Left renal pelvis (tissue), 4 donors: ENCODE data around the gene CRAT. TPM values are rescaled to one million over a fixed set of nuclear protein-coding genes. Genes with fewer than 3 reads are reported as not detected.
A peak's percentile ranks its signal among the peaks of the same experiment; 100 is the strongest.
"Not testable (repeated sequence)": the region's sequence is repeated elsewhere in the genome, so short reads cannot be mapped to it uniquely, and the experiment has no call there.

Experiments used
- DNase-seq, 4 donors: peaks; one replicate each; pipeline ENCODE4 v3.0.0-alpha.2; 2013; ENCODE audit warnings: low read depth in 4 of 4, low spot score in 3 of 4
- polyA plus RNA-seq, 4 donors: library from polyadenylated mRNA; unstranded; fragments of 120-200 nt; gene quantifications; one replicate each; pipeline ENCODE4 v1.2.1, GENCODE V29; 2013; ENCODE audit not compliant: insufficient read length in 4 of 4

CRAT gene
- polyA plus RNA-seq, 4 donors, result 30.4 to 47.9 (median 37.1) TPM

DNA sequence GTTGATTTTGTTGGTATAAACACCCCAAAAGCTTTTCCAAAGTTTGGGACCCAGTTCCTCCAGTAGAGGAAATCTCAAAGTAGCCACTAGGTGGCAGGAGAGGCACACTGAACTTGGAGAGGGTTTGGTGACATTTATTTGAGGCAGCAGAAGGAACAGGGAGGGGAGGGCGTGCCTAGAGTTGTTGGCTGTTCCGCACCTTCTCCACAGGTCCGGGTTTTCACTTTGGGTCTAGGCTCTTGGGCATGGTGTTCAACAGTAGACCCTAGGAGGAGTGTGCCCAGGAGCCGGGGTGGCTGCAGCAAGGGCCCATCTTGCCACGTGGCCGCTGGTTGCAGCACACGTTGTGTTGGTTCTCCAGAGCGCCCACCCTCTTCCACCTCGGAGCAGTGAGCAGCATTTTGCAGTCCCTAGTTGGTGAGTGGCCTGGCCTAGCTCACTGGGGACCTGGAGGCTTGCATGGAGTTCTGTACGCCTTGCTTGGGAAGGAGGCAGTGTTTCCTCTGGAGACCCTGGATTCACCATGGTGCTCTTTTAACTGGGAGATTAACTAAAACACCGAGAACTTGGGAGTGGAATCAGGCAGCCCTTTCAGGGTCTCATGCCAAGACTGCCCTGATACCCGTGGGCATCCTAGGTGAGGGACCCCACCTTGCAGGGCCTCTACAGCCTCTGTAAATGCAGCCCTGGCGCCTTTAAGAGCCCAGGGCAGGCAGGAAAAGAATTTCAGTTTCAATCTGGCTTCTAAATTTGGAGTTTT lies 28.8 kb upstream of the CRAT start:
- DNase-seq, result peak in 3 of 4 donors; percentile 77 to 86 (median 79)

DNA sequence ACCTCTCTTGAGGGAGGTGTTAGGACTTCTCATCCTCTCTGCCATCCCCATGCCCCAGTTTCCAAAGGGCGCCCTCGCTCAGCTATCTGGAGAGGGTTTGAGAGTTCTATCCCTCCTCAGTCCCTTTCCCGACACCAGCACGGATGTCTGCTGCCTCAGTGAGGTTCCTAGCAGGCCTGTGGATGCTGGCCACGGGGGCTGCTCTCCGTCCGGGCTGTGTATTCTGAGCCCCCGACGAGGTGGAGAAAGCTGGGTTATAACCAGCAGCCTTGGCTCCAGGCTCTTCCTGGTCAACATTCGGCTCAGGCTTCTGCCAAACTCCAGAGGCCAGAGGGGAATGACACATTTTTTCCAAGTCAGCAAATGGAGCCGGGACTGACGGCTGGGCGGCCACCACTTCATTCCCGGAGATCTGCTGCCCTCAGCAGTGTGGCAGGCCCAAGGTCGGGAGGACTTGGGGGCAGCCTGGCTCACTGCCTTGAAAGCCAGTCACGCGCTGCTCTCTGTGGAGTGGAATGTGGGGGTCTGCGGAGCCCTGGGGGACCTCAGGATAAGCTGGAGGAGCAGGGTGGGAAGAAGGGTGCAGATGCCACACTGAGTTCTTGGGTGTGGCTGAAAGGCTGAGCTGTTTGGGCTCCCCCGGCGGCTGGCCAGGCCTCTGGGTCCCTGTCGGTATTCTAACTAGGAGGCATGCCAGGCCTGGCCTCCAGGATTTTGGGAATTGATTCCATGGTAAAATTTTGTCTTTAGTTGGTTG lies 28.1 kb upstream of the CRAT start:
- DNase-seq, result no peak

DNA sequence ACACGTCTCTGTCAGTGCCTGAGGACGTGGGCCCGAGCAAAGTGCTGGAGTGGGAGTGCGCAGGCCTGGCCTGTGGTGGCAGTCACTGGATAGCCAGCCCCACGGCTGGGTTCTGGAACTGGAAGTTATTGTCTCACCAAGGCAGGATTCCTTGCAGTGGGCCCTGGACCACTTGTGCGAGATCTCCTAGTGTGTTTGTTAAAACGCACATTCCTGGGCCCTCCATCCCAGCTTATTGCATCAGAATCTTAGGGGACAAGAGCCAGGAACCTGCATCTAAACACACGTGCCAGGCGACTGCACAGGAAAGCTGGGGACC lies 27.5 kb upstream of the CRAT start:
- DNase-seq, result no peak

DNA sequence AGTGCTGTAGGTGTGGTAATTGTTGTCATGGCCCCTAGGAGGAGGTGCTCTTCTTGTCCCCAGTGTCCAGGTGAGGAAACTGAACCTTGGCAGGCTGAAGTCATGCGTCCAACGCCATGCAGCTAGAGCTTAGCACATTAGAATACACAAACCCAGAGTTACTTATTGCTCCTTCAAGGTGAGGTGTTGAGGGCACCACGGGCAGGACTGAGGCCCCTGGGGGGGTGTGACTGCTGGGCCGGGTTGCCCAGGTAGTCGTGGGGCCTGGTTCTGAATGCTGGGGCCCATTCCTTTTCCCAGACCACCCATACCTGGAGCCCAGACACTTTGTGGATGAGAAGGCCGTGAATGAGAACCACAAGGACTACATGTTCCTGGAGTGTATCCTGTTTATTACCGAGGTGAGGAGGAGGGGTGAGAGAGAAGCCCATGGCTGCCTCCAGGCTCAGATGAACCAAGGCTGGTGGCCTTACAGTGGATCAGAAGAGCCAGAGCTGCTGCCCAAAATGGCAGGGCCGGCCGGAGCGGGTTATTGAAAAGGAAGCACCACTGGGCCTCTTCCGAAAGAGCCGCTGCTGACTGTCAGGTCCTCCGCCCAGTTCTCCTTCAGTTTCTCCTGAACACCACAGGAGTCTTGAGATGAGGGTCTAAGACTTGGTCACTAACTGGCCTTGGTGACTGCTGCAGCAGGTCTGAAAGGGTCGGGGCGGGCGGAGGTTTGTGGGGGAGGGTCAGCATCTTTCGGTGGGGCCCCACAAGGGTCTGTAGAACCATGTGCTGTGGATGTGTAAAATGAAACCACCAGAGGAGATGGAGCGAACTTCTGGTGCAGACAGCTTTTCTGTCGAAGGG lies 26.9 kb upstream of the CRAT start:
- DNase-seq, result no peak

DNA sequence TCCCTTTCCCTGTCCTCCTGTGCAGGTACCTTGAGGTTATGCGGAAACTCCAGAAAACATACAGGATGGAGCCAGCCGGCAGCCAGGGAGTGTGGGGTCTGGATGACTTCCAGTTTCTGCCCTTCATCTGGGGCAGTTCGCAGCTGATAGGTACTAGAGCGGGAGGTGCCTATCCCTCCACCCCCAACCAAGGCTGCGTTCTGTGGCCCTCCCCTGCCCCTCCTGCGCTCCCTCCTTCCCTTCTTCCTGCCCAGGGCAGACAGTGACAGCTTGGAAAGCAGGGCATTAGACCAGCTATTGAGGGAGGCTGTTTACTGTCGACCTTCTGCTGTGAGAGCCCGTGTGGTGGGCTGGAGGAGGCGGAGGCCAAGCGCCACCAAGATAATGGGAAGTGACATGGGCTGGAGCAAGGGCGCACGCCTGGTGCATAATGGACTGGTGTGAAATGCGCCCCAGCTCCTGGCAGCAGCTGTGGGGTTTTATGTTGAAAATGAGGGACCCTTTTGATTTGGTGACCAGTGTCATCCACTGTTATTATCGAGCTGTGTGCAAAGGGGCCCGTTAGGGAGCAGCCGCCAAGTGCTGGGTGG lies 25.9 kb upstream of the CRAT start:
- no peak for DNase-seq

DNA sequence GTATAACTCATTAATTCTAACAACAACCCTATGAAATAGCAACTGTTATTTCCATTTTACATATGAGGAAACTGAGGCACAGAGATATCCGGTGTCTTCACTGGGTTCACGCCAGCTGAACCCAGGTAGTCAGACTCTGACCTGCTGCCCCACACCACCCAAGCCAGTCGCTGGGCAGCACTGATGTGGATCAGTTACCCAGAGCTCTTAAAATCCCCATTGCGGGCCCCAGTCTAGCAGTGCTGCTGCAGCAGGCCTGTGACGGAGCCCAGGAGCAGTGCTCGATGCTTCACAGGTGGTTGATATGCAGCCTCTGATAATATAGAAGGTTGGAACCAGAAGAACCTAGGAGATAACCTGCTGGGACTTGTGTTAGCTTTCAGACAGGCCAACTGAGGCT lies 24.9 kb upstream of the CRAT start:
- no peak for DNase-seq

DNA sequence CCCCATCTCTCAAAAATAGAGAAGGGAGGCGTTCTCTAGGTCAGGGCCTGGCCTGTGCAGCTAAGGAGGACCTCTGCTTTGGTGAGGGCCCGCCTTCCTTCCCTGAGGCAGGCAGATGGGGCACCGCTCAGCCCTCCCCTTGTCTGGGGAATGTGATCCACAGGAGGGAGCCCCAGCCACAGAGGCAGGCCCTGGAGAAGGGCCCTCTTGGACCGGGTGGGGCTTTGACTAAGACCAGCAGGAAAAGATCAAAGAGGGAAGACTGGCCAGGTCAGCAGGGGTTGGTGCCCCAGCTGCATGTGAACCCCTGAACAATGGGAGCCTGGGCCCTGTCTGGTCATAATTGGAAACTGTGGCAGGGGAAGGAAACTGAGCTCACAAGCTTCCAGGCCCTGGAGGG lies 22.5 kb upstream of the CRAT start:
- no peak for DNase-seq

DNA sequence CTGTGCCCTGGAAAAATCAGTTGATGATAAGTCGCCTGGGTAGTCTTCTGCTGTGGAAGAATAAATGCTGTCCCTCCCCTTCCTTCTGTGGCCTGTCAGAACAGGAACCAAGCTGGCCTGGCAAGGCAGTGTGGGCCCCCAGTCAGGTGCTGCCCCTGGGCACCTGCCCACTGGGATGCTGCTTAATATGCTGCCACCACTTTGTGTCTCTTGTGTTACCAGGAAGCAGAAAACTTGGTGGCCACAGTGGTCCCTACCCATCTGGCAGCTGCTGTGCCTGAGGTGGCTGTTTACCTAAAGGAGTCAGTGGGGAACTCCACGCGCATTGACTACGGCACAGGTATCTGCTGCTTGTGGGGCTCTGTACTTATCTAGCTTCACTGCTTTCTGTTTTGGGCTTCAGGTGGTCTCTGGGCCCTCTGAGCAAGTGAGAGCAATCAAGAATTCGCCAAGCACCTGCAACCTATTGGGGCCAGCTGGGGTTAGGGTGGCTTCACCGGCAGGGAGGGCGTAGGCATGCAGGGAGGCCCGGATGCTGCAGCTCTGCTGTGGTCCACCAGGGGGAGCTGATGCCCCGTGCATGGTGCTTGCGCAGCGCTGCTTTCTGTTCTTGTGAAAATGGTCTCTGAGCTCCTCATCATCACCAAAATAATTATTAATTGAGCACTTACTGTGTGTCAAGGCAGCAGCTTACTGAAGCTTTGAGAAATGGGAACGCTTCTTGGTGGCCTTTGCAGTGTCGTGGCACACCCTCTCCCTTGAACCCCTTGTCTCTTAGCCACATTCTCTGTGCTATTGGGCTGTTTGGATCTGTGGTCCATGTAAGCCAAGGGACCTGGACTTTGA lies 20.9 kb upstream of the CRAT start:
- DNase-seq, result no peak

DNA sequence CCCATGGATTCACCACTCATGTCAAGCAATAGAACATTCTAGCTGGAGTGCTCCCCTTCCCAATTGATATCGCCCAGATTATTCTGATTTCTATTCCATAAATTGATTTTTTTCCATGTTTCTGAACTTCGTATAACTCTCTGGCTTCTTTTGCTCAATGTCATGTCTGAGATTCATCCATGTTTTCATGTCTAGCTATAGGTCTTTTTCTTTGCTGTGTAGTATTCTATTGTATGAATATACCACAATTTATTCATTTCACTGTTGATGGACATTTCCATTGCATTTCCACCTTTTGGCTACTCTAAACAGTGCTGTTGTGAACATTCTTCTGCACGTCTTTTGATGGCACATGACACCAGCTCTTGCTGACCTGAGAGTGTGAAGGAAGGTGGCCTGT lies 20.2 kb upstream of the CRAT start:
- no peak for DNase-seq

DNA sequence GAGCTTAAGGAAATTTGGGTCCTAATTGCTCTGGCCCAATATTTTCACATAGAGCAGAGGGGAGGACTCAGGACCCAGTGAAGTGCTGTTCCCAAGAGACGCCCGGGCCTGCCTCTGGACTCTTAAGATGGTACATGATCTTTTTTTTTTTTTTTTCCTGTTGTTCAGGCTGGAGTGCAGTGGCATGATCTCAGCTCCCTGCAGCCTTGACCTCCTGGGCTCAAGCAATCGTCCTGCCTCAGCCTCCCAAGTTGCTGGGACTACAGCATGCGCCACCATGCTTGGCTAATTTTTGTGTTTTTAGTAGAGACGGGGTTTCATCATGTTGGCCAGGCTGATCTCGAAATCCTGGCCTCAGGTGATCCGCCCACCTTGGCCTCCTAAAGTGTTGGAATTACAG lies 19.7 kb upstream of the CRAT start:
- not testable (repeated sequence) for DNase-seq

DNA sequence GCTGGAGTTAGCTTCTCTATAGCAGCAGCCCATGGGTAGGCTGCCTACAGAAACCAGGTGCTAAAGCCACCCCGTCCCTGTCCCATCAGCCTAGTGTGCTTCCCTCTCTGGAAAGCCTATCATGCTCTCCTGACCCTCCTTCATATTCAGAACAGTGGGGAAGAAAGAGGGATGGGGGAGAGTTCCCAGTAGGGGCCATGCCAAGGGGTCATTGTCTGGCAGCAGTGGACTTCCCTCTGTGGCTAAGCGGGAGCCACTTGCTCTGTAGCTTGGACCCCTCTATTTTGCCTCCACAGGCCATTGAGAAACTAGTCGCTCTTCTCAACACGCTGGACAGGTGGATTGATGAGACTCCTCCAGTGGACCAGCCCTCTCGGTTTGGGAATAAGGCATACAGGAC lies 18.1 kb upstream of the CRAT start:
- no peak for DNase-seq

DNA sequence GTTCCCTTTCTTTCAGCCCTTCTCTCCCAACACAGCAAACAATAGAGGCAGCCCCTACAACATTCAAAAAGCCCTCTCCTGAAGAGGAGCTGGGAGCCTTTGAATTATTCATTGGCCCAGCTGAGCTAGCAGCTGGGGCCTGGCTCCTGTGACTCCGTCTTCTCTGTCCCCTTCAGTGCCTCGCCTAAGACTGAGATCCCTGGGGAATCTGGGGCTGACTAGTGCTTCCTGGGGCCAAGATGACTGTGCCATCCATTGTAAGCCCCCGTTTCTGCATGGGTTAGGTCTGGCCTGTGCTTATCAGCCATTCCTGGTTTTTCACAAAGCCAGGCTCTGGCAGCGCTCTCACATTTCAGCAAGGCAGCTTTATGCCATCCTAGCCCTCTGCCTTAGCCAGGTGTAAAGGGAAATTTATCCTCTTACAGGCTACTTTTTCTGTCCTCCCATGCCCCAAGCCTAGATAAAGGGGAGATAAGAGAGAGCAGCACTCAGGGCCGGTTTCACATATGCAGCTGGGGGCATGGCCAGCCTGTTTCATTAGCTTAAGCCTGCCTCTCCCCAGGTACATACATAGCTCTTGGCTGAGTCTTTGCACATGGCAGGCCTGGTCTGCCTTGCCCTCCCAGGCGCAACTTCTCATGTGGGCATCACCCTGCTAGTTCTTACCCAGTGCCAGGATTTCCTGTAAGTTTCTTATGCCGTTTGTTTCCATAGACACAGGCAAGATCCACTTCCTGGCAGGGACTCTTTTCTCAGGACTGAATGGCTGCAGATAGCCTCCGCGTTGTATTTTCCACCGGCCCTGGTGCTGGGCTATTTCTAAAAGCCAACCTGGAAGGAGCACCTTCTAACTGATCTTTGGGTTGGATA lies 16.4 kb upstream of the CRAT start:
- DNase-seq, result no peak

DNA sequence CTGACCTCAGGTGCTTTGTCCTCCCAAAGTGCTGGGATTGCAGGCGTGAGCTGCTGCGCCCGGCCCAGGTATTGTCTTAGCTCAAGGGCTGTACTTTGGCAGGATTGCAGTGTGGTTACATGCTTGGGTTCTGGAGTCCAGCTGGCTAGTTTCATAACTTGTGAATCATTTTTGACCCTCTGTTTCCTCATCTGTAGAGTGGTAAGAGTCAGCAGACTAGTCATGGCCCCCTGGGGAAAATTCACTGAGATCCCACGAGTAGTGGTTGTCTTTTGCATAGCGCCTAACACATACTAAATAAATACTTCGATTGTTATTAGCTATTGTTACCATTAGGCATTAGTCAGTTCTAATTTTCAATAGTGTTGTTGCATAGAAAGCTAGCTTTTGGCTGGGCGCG lies 14.9 kb upstream of the CRAT start:
- no peak for DNase-seq

DNA sequence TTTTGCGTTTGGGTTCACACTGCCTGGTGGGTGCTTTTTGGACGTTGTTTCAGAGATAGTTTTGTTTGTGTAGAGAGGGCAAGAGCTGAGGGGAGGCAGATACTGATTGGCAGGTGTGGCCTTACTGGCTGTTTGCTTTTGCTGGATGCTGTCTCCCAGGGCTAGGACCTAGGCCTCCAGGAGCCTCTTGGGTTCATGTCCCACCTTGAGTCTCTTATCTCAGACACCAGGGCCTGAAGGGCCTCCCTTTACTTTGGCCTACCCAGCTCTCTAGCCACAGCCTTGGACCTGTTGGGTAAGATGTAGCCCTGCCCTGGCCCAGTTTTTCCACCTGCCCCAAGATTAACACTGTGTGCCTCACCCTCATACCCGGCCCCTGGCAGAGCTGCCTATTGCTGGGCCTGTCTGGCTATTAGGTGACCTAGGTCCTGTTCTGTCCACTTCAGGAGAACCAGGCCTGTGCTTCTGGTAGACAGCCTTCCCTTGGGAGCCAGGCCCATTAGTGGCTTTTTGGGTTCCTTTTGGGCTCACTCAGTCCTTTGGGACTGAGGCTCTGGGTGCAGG lies 14.0 kb upstream of the CRAT start:
- no peak for DNase-seq

DNA sequence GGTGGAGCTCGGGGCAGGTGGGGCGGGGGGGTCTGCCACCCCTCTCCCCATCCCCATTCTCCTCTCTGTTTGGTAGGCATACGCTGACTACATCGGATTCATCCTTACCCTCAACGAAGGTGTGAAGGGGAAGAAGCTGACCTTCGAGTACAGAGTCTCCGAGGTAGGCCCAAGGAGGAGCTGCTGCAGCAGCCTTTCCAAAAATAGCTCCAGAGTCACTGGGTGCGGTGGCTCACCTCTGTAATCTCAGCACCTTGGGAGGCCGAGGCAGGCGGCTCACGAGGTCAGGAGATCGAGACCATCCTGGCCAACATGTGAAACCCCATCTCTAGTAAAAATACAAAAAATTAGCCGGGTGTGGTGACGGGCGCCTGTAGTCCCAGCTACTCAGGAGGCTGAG lies 12.4 kb upstream of the CRAT start:
- DNase-seq, result not testable (repeated sequence)

DNA sequence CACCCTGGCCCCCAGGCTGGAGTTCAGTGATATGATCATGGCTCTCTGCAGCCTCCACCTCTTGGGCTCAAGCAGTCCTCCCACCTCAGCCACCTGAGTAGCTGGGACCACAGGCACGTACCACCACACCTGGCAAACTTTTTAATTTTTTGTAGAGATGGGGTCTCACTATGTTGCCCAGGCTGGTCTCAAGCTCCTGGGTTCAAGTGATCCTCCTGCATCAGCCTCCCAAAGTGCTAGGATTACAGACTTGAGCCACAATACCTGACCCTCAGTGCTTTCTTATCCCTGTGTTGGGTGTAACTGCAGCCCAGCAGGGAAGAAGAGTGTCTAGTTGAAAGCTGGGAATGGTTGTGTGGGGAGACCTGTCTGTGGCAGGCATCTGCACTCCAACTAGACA lies 11.5 kb upstream of the CRAT start:
- no peak for DNase-seq

DNA sequence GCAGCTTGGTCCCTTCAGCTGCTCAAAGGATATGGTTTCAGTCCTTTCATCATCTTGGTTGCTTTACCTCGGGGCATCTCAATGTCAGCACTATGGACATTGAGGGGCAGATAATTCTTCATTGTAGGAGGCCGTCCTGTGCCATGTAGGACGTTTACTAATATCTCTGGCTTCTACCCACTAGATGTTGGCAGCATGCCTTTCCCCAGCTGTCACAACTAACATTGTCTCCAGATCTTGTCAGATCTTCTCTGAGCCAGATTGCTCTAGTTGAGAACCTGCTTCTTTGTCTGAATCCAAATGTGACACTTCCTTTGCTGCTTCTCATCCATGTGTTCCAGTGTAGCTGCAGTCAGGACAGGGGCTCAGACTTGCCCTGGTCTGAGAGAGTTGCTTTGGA lies 10.9 kb upstream of the CRAT start:
- DNase-seq, result no peak

DNA sequence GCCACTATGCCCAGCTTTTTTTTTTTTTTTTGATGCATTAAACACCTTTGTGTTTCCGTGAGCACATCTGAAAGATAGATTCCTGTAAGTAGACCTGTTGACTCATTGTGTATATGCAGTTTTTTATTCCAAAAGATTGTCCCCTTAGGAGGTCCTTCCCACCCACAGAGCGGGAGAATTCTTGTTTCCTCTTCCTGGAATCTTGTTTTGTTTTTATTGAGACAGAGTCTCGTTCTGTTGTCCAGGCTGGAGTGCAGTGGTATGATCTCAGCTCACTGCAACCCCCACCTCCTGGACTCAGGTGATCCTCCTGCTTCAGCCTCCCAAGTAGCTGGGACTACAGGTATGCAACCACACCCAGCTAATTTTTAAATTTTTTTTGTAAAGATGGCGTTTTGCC lies 8.2 kb upstream of the CRAT start:
- DNase-seq, result no peak
